Measurements from ENCODE around the gene PAMR1. TPM values are rescaled to one million over a fixed set of nuclear protein-coding genes. Genes with fewer than 3 reads are reported as not detected.

Gene PAMR1
- total and polyA plus RNA-seq, 9 of the 15 experiments (the other 6 are each of a cell fraction or from before 2014, with no cell fraction given), result not detected

DNA sequence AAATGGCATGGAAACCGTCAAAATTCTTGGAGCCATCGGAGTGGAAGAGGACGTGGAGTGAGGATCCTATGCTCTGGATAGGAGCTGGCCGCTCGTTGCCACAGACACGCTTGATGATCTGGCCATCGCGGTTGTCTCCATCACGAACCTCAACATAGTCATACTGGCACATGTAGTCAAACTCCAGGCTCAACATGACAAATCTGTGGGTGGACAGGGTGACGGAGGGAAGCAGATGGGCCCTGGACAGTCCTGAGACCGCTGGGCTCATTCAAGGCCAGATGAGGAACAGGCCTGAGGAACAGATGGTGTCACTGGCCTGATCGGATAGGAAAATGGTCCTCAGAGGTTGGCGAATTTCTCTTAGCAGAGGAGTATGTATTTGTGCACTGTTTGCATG is 54.8 kb downstream of the PAMR1 start (continued):
- TF ChIP-seq XRCC5 (IDR thresholded peaks at IDR 0.05; ENCODE audit: low read depth, low read length) (no peak), ZKSCAN1 (IDR thresholded peaks at IDR 0.05; ENCODE audit: low read depth, low read length) (no peak), ZNF507 (tag; conservative IDR thresholded peaks at IDR 0.05) (no peak), KLF1 (tag; IDR thresholded peaks at IDR 0.05) (no peak), SMARCB1 (IDR thresholded peaks at IDR 0.05; ENCODE audit: insufficient read length, low read depth) (no peak), ARHGAP35 (IDR thresholded peaks at IDR 0.05; ENCODE audit: partially characterized antibody) (no peak)
- TF ChIP-seq, protein P1, sequence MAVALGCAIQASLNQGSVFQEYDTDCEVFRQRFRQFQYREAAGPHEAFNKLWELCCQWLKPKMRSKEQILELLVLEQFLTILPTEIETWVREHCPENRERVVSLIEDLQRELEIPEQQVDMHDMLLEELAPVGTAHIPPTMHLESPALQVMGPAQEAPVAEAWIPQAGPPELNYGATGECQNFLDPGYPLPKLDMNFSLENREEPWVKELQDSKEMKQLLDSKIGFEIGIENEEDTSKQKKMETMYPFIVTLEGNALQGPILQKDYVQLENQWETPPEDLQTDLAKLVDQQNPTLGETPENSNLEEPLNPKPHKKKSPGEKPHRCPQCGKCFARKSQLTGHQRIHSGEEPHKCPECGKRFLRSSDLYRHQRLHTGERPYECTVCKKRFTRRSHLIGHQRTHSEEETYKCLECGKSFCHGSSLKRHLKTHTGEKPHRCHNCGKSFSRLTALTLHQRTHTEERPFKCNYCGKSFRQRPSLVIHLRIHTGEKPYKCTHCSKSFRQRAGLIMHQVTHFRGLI (CRISPR knock-in tag; IDR thresholded peaks at IDR 0.05), result no peak
- TF ChIP-seq, protein P2, sequence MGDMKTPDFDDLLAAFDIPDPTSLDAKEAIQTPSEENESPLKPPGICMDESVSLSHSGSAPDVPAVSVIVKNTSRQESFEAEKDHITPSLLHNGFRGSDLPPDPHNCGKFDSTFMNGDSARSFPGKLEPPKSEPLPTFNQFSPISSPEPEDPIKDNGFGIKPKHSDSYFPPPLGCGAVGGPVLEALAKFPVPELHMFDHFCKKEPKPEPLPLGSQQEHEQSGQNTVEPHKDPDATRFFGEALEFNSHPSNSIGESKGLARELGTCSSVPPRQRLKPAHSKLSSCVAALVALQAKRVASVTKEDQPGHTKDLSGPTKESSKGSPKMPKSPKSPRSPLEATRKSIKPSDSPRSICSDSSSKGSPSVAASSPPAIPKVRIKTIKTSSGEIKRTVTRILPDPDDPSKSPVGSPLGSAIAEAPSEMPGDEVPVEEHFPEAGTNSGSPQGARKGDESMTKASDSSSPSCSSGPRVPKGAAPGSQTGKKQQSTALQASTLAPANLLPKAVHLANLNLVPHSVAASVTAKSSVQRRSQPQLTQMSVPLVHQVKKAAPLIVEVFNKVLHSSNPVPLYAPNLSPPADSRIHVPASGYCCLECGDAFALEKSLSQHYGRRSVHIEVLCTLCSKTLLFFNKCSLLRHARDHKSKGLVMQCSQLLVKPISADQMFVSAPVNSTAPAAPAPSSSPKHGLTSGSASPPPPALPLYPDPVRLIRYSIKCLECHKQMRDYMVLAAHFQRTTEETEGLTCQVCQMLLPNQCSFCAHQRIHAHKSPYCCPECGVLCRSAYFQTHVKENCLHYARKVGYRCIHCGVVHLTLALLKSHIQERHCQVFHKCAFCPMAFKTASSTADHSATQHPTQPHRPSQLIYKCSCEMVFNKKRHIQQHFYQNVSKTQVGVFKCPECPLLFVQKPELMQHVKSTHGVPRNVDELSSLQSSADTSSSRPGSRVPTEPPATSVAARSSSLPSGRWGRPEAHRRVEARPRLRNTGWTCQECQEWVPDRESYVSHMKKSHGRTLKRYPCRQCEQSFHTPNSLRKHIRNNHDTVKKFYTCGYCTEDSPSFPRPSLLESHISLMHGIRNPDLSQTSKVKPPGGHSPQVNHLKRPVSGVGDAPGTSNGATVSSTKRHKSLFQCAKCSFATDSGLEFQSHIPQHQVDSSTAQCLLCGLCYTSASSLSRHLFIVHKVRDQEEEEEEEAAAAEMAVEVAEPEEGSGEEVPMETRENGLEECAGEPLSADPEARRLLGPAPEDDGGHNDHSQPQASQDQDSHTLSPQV (IDR thresholded peaks at IDR 0.05), result no peak

Measured in K562 (cell line).